ENCODE results near the gene PRDM16. TPM values are rescaled to one million over a fixed set of nuclear protein-coding genes. Genes with fewer than 3 reads are reported as not detected.

Gene PRDM16
- polyA plus RNA-seq, 2 of the 4 experiments (the other 2 are of a cell fraction), result 0.03 to 0.35 TPM

DNA sequence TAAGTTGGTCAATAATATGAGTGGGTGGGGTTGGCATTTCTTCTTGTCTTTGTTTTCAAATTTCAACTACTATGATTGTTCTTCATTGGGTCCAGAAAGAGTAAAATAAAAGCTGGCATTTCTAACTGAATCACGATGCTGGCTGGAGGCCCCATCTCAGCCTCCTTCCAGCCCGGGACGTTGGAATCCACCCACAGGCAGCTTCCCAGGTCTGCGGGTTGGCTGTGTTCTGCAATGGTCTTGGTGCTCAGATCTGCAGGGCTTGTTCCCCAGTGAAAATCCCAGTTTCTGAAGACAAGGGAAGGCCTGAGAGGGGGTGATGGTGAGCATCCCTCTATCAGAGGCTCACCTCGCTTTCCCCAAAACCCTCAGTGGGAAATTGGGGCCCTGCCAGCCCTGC is 330.7 kb downstream of the PRDM16 start (continued):
- TF ChIP-seq GATA3 (IDR thresholded peaks at IDR 0.05; ENCODE audit: borderline replicate concordance) (no peak), JUNB (IDR thresholded peaks at IDR 0.05) (no peak)

- POLR2A ChIA-PET, result no interaction called here
- FAIRE-seq, result no peak
- WGBS (ENCODE audit: missing lambda C conversion rate), result 67% methylated on average over 13 of the region's 13 CpGs
Observed at GRCh38 chr1:3401585-3402257, 332.7 kb downstream of the PRDM16 start.

DNA sequence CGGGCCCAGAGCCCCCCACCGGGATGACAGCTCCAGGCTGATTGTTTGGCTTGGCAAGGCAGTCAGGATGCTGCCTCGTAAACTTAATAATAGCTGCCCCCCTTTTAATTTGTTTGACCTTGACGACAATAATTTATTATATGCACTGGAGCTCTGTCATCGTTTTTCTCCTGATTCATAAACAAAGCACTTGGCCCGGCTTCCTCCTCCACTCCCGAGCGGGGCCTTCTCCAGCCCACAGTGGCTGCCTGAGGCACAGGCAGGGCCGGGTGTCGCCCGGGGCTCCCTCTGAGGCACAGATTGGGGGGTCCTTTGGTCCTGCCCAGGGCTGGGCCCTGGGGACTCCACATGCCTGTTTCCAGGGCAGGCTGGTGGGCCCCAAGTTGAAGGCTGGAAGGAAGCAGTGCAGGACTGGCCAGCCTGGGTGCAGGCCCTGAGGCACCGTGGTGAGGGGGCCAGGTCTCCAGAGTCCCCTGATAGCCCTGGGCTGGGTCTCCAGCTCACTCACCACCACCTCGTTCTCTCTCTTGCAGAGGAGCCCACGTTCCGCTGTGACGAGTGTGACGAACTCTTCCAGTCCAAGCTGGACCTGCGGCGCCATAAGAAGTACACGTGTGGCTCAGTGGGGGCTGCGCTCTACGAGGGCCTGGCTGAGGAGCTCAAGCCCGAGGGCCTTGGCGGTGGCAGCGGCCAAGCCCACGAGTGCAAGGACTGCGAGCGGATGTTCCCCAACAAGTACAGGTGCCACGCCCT is 333.4 kb downstream of the PRDM16 start:
- FAIRE-seq (no peak), DNase-seq (ENCODE audit: low read depth in 1 of 2, low spot score in 1 of 2) (no peak), ATAC-seq (no peak)
- 45% methylated on average over 17 of the region's 29 CpGs for WGBS (ENCODE audit: missing lambda C conversion rate)
- Histone ChIP-seq H3K27ac (no peak overlapping the region), H3K9me3 (no peaks in the 10 kb centered on the region), H3K4me1 (no peaks in the 10 kb centered on the region), H3K4me2 (no peak overlapping the region), H3K4me3 (no peak overlapping the region)
- ChIA-PET CTCF (interaction anchor here (1.1 to 1.4 kb wide), 2 partner anchors 22 to 389 kb away, joined by 3 to 5 read pairs; no protein-coding TSS in a partner anchor), POLR2A (no interaction called here)
- TF ChIP-seq HOXB13 (CRISPR knock-in tag; IDR thresholded peaks at IDR 0.05; ENCODE audit: low read depth) (no peak), CBX2 (IDR thresholded peaks at IDR 0.05; ENCODE audit: borderline replicate concordance, low read depth) (no peak), BHLHE40 (IDR thresholded peaks at IDR 0.05; ENCODE audit: low read depth, low read length) (no peak), KDM1A (IDR thresholded peaks at IDR 0.05; ENCODE audit: low read depth) (no peak), RFX5 (IDR thresholded peaks at IDR 0.05) (no peak), FOSB (CRISPR knock-in tag; IDR thresholded peaks at IDR 0.05) (no peak), RCOR1 (IDR thresholded peaks at IDR 0.05; ENCODE audit: low read depth, low read length) (no peak), EP300 (IDR thresholded peaks at IDR 0.05) (no peak), EHMT2 (IDR thresholded peaks at IDR 0.05; ENCODE audit: low read depth) (no peak), ZFP36 (IDR thresholded peaks at IDR 0.05; ENCODE audit: borderline replicate concordance, partially characterized antibody) (no peak), PHF8 (IDR thresholded peaks at IDR 0.05; ENCODE audit: borderline replicate concordance, low read depth) (no peak), FOXS1 (CRISPR knock-in tag; IDR thresholded peaks at IDR 0.05) (no peak), ATOH8 (CRISPR knock-in tag; IDR thresholded peaks at IDR 0.05; ENCODE audit: low read depth) (no peak), EHF (CRISPR knock-in tag; IDR thresholded peaks at IDR 0.05) (no peak)

More at GRCh38 chr1:3401585-3402257, 332.7 kb downstream of the PRDM16 start:
- H3K9me3 ChIP-seq, result no peaks in the 10 kb centered on the region
- no peaks in the 10 kb centered on the region for H3K4me1 ChIP-seq
- CTCF ChIA-PET, result interaction anchor here (1.4 kb wide), 1 partner anchor 388 kb away, joined by 5 read pairs; no protein-coding TSS in a partner anchor
- DNase-seq (ENCODE audit: low read depth in 1 of 2, low spot score in 1 of 2), result no peak
- no peak overlapping the region for H3K4me3 ChIP-seq
- no peak for ATAC-seq
- no peak overlapping the region for H3K27ac ChIP-seq
- TF ChIP-seq FOSL2 (IDR thresholded peaks at IDR 0.05) (no peak), FOSL2 (CRISPR knock-in tag; IDR thresholded peaks at IDR 0.05) (no peak), TFCP2L1 (CRISPR knock-in tag; IDR thresholded peaks at IDR 0.05) (no peak)
- H3K4me2 ChIP-seq, result no peak overlapping the region

- no peak for ATAC-seq
- CTCF ChIA-PET, result interaction anchor here (1.1 to 1.4 kb wide), 2 partner anchors 22 to 390 kb away, joined by 3 to 5 read pairs; no protein-coding TSS in a partner anchor
- WGBS (ENCODE audit: missing lambda C conversion rate), result 78% methylated on average over 8 of the region's 12 CpGs
- POLR2A ChIA-PET, result no interaction called here
- Histone ChIP-seq H3K4me3 (no peak overlapping the region), H3K4me1 (no peaks in the 10 kb centered on the region), H3K9me3 (no peaks in the 10 kb centered on the region), H3K27ac (no peak overlapping the region), H3K4me2 (no peak overlapping the region)
- no peak for FAIRE-seq
- TF ChIP-seq HOXA7 (CRISPR knock-in tag; IDR thresholded peaks at IDR 0.05) (no peak), JUNB (IDR thresholded peaks at IDR 0.05) (no peak), CEBPB (IDR thresholded peaks at IDR 0.05) (no peak), SMC3 (IDR thresholded peaks at IDR 0.05) (no peak)
- TF ChIP-seq, protein P1, sequence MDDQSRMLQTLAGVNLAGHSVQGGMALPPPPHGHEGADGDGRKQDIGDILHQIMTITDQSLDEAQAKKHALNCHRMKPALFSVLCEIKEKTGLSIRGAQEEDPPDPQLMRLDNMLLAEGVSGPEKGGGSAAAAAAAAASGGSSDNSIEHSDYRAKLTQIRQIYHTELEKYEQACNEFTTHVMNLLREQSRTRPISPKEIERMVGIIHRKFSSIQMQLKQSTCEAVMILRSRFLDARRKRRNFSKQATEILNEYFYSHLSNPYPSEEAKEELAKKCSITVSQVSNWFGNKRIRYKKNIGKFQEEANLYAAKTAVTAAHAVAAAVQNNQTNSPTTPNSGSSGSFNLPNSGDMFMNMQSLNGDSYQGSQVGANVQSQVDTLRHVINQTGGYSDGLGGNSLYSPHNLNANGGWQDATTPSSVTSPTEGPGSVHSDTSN (IDR thresholded peaks at IDR 0.05), result no peak
- DNase-seq (ENCODE audit: low read depth in 1 of 2, low spot score in 1 of 2), result no peak
Observed at GRCh38 chr1:3403011-3403345, 334.0 kb downstream of the PRDM16 start.

Measured in A549 (cell line).